ENCODE measurements around the gene FAF1.
"Not testable (repeated sequence)": the region's sequence is repeated elsewhere in the genome, so short reads cannot be mapped to it uniquely, and the experiment has no call there.

The FAF1 gene

GRCh38 chr1:50779801-50780200 is 180.3 kb downstream of the FAF1 start:
- TF ChIP-seq CTCF (IDR thresholded peaks at IDR 0.05), result no peak
- Histone ChIP-seq H3K27ac (no peak overlapping the region), H3K4me3 (no peak overlapping the region)
- no peak for DNase-seq (ENCODE audit: low spot score)

- Histone ChIP-seq H3K27ac (no peak overlapping the region), H3K4me3 (no peak overlapping the region)
- no peak for TF ChIP-seq CTCF (IDR thresholded peaks at IDR 0.05)
- no peak for DNase-seq (ENCODE audit: low spot score)
These were observed 184.3 kb downstream of the FAF1 start for GRCh38 chr1:50775740-50776139.

DNA sequence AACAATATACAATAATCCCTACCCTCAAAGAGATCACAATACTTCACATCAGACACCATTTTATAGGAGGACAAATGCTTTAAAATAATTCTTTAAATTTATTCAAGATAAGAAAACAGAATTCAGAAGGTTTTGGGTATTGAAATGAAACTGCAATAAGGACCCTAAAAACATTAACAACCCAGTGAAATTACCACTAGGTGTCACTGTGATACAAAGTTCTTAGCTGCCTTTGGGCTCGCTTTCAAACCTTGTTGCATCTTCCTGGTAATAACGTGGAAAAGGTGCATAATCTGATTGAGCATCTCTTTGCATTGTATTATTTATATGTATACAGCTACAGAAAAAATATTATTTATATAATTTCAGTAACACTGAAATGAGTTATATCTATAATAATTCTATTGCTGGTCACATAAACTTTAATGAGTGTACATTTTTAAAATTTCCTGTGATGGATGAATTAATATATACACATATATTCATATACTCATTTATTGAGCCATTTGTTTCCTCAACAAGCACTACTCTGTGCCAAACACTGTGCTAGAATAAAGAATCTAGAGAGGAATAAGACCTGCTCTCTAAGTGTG is 185.2 kb downstream of the FAF1 start:
- DNase-seq (ENCODE audit: low spot score), result no peak
- Histone ChIP-seq H3K4me3 (no peak overlapping the region), H3K27ac (no peak overlapping the region)
- TF ChIP-seq CTCF (IDR thresholded peaks at IDR 0.05), result peak; percentile 65

- H3K4me3 ChIP-seq, result no peak overlapping the region
- no peak for TF ChIP-seq CTCF (IDR thresholded peaks at IDR 0.05)
- no peak for DNase-seq (ENCODE audit: low spot score)
- H3K27ac ChIP-seq, result no peak overlapping the region
These were observed 193.4 kb downstream of the FAF1 start for GRCh38 chr1:50766688-50767087.

- not testable (repeated sequence) for H3K4me3 ChIP-seq; DNase-seq (ENCODE audit: low spot score); H3K27ac ChIP-seq
These were observed 203.5 kb downstream of the FAF1 start for GRCh38 chr1:50756543-50756942.

DNA sequence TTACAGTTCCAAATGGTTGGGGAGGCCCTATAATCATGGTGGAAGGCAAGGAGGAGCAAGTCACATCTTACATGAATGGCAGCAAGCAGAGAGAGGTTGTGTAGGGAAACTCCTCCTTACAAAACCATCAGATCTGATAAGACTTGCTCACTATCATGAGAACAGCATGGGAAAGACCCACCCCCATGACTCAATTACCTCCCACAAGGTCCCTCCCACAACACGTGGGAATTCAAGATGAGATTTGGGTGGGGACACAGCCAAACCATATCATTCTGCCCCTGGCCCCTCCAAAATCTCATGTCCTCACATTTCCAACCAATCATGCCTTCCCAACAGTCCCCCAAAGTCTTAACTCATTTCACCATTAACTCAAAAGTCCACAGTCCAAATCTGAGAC is 205.3 kb downstream of the FAF1 start:
- H3K4me3 ChIP-seq; H3K27ac ChIP-seq; DNase-seq (ENCODE audit: low spot score): not testable (repeated sequence)

DNA sequence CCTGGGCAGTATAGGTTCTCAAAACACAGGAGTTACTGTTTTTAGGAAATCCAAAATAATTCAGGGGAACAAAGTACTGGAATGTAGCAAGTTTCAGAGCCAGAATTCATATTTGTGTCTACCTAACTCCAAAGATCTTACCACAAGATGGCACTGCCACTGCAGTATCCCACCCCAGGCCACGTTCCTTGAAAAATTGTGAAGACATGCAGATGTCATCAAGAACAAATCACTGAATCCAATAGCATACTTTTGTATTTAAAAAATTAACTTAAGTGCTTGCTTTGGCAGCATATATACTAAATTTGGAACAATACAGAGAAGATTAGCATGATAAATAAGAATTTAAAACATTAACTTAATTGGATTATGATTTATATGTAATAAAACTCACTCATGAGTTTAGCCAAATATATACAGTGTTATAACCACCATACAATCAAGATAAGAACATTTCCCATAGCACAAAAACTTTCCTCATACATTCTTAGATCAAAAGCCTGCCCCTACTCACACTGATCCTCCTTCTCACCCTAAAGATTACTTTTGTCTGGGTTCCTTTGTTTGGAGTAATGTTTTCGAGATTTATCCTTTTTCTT is 209.9 kb downstream of the FAF1 start:
- no peak for TF ChIP-seq CTCF (IDR thresholded peaks at IDR 0.05)
- Histone ChIP-seq H3K4me3 (no peak overlapping the region), H3K27ac (no peak overlapping the region)
- no peak for DNase-seq (ENCODE audit: low spot score)

- no peak overlapping the region for H3K4me3 ChIP-seq
- no peak for TF ChIP-seq CTCF (IDR thresholded peaks at IDR 0.05)
- DNase-seq (ENCODE audit: low spot score), result no peak
- no peak overlapping the region for H3K27ac ChIP-seq
These were observed 212.7 kb downstream of the FAF1 start for GRCh38 chr1:50747394-50747793.

Measured in coronary artery (tissue), 2 donors.